GM12878 (cell line): Measurements from ENCODE around the gene NPAS3. TPM values are rescaled to one million over a fixed set of nuclear protein-coding genes. Genes with fewer than 3 reads are reported as not detected.

Experiments used
- ATAC-seq: fragments of 200-7000 bp; cut with Tn5 transposase; 3 replicates; pipeline ENCODE4 v1.9.1; 2020; ENCODE audit warnings: mild to moderate bottlenecking, moderate library complexity
- BruUV-seq: library from RNA; stranded (reverse); fragments of 400-500 nt; replicated peaks from 2 replicates; lab custom pipeline; 2021; lab: Mats Ljungman, UMichigan
- CTCF ChIA-PET: fragments of 300-600 bp; sonication (Branson Sonifier 250); formaldehyde crosslinking; extraction: SDS; loops from one replicate; lab custom pipeline; 2021; ENCODE audit warnings: inconsistent platforms; lab: Yijun Ruan, JAX
- POLR2A ChIA-PET: fragments of 350-600 bp; formaldehyde crosslinking; extraction: SDS; loops from one replicate; lab custom pipeline; 2021; ENCODE audit warnings: inconsistent platforms; lab: Charles Lee
- RAD21 ChIA-PET: fragments of 300-600 bp; sonication (Branson Sonifier 250); formaldehyde crosslinking; loops from one replicate; lab custom pipeline; 2023; ENCODE audit warnings: antibody characterized with exemption; ENCODE audit not compliant: unreplicated experiment; lab: Charles Lee
- SMC1A ChIA-PET: fragments of 300-600 bp; sonication (Branson Sonifier 250); formaldehyde crosslinking; loops from one replicate; lab custom pipeline; 2023; ENCODE audit not compliant: unreplicated experiment, uncharacterized antibody; lab: Charles Lee
- DNase-seq: peaks from one replicate; pipeline ENCODE4 v3.0.0-alpha.2; 2011; ENCODE audit warnings: low read depth, low spot score
- FAIRE-seq: peaks from 3 replicates; lab custom pipeline; 2011; peaks lifted over from hg19 to GRCh38; lab: Jason Lieb, UNC
- H2AFZ ChIP-seq: 2 replicates; pipeline ENCODE4 v1.6.0; 2011; ENCODE audit warnings: low read depth, low read length, control low read depth; ENCODE audit not compliant: control insufficient read depth
- H3K27ac ChIP-seq: 2 replicates; pipeline ENCODE4 v1.5.1; 2011; ENCODE audit warnings: control low read depth; ENCODE audit not compliant: control insufficient read depth, insufficient read depth
- H3K27me3 ChIP-seq, 2 experiments: replicated peaks in 1 of 2; 2 replicates each; pipeline versions ENCODE4 v1.6.0 to v1.6.1; 2011; ENCODE audit warnings: low read length in 1 of 2; ENCODE audit not compliant: control insufficient read depth in 2 of 2, insufficient read depth in 2 of 2
- H3K36me3 ChIP-seq, 2 experiments: 2 replicates each; pipeline ENCODE4 v1.5.1; 2011; ENCODE audit warnings: low read length in 1 of 2; ENCODE audit not compliant: control insufficient read depth in 2 of 2, insufficient read depth in 2 of 2
- H3K4me1 ChIP-seq: 2 replicates; pipeline ENCODE4 v1.6.1; 2011; ENCODE audit warnings: mild to moderate bottlenecking, low read length, moderate library complexity, mixed read lengths; ENCODE audit not compliant: control insufficient read depth, insufficient read depth
- H3K4me2 ChIP-seq: 2 replicates; pipeline ENCODE4 v1.6.0; 2011; ENCODE audit warnings: control low read depth; ENCODE audit not compliant: control insufficient read depth, insufficient read depth
- H3K4me3 ChIP-seq: fragments of 200-600 bp; sonication (generic); 2 replicates; pipeline ENCODE4 v1.5.1; 2016
- H3K79me2 ChIP-seq: 2 replicates; pipeline ENCODE4 v1.6.0; 2011; ENCODE audit warnings: low read length; ENCODE audit not compliant: control insufficient read depth, insufficient read depth
- H3K9ac ChIP-seq: 2 replicates; pipeline ENCODE4 v1.8.0; 2011; ENCODE audit warnings: low read length, control low read depth, mixed read lengths; ENCODE audit not compliant: control insufficient read depth, insufficient read depth
- H3K9me3 ChIP-seq: replicated peaks from 3 replicates; pipeline ENCODE4 v1.5.1; 2011; ENCODE audit warnings: mild to moderate bottlenecking, low read length; ENCODE audit not compliant: control insufficient read depth, insufficient read depth
- H4K20me1 ChIP-seq: 2 replicates; pipeline ENCODE4 v1.6.0; 2011; ENCODE audit not compliant: control insufficient read depth, insufficient read depth
- BCL11A ChIP-seq: IDR thresholded peaks from 2 replicates; pipeline ENCODE4 v1.6.1; 2011; ENCODE audit warnings: low read depth, low read length
- BMI1 ChIP-seq: fragments of 450-650 bp; IDR thresholded peaks from 2 replicates; pipeline ENCODE4 v1.6.1; 2016; ENCODE audit warnings: mild to moderate bottlenecking, moderate library complexity, borderline replicate concordance
- FOS ChIP-seq: IDR thresholded peaks from 3 replicates; pipeline ENCODE4 v1.6.1; 2011; ENCODE audit warnings: borderline replicate concordance; ENCODE audit not compliant: insufficient read length; ENCODE audit errors: extremely low read depth
- ZNF592 ChIP-seq: fragments of 450-650 bp; IDR thresholded peaks from 2 replicates; pipeline ENCODE4 v1.6.1; 2017; ENCODE audit warnings: mild to moderate bottlenecking, moderate library complexity
- ZSCAN29 ChIP-seq: fragments of 450-650 bp; IDR thresholded peaks from 2 replicates; pipeline ENCODE4 v1.6.1; 2017; ENCODE audit warnings: mild to moderate bottlenecking, moderate library complexity
- WGBS: methylation state at CpG from one replicate; pipeline ENCODE4 v1.1.6; 2016; ENCODE audit warnings: low lambda C conversion rate; ENCODE audit not compliant: insufficient replicate concordance, insufficient coverage; ENCODE audit errors: missing lambda C conversion rate; 5-methylcytosine and 5-hydroxymethylcytosine counted together
- in situ Hi-C: fragments of 300-500 bp; cut with MboI; formaldehyde crosslinking; loops from 9 replicates; pipeline ENCODE4 v1.14.3; 2018; ENCODE audit warnings: mixed read lengths
- intact Hi-C: fragments of 100-400 bp; cut with micrococcal nuclease; formaldehyde crosslinking; loops from one replicate; pipeline ENCODE4 v1.14.2; 2022; ENCODE audit not compliant: unreplicated experiment
- polyA plus RNA-seq, 11 experiments: library from polyadenylated mRNA; depleted of rRNA in 4 of 11; unstranded in 6 of 11; stranded (reverse) in 5 of 11; fragments of >200 nt; fragmentation: Nextera tagmentation in 4 of 11; fragmentation: Illumina TruSeq in 1 of 11; extraction: Ambion mirVana in 4 of 11; extraction: Trizol in 1 of 11; gene quantifications; 1 replicate in 1 of 11; 2 replicates in 10 of 11; pipeline versions ENCODE4 v1.2.1 to v1.2.3, GENCODE V29; 2011 to 2016; ENCODE audit warnings: inconsistent platforms in 2 of 11, missing spikeins in 2 of 11, low read depth in 1 of 11
- total RNA-seq, 4 experiments: library from RNA; depleted of rRNA in 3 of 4; stranded (reverse); fragments of >200 nt in 3 of 4; fragmentation: Illumina TruSeq in 1 of 4; extraction: Trizol in 1 of 4; gene quantifications; 2 replicates each; pipeline versions ENCODE4 v1.2.1 to v1.2.3, GENCODE V29; 2013 to 2021

NPAS3 gene
- total and polyA plus RNA-seq, 10 of the 15 experiments (the other 5 are each of a cell fraction or from before 2014, with no cell fraction given) = under 0.01 to 2.7 (median 0.03) TPM; not detected in 6

GRCh38 chr14:33561488-33562175 is 623.0 kb downstream of the NPAS3 start (continued):
- TF ChIP-seq FOS (no peak), BMI1 (no peak)

GRCh38 chr14:33563191-33563900 is 624.7 kb downstream of the NPAS3 start:
- ChIA-PET SMC1A (interaction anchor here (0.6 to 12.9 kb wide), 38 partner anchors 12 to 229 kb away, joined by 3 to 271 read pairs (median 5); no protein-coding TSS in a partner anchor), POLR2A (interaction anchor here (0.6 to 11.2 kb wide), 11 partner anchors 11 to 82 kb away, joined by 3 to 105 read pairs (median 29); no protein-coding TSS in a partner anchor), RAD21 (interaction anchor here (0.6 to 18.6 kb wide), 20 partner anchors 11 to 229 kb away, joined by 3 to 279 read pairs (median 10); no protein-coding TSS in a partner anchor), CTCF (interaction anchor here (0.9 to 7.0 kb wide), 20 partner anchors 12 to 163 kb away, joined by 3 to 50 read pairs (median 6); no protein-coding TSS in a partner anchor)
- H3K27ac ChIP-seq = no peak overlapping the region
- no peak overlapping the region for H3K4me2 ChIP-seq
- no peaks in the 10 kb centered on the region for H3K9me3 ChIP-seq
- intact Hi-C loops = no loop called here
- WGBS = 0% methylated on average over 2 of the region's 2 CpGs
- in situ Hi-C loops = no loop called here
- H3K4me1 ChIP-seq = no peaks in the 10 kb centered on the region
- H3K4me3 ChIP-seq = no peak overlapping the region
- no peaks in the 10 kb centered on the region for H3K36me3 ChIP-seq
- no peak for DNase-seq
- BruUV-seq = no TSS peak
- no peak for TF ChIP-seq BCL11A
- TF ChIP-seq ZNF592 = peak; percentile 56; the same call in 1 of the 2 replicates
- no peak for TF ChIP-seq ZSCAN29
- peaks cover 0 to 3% of the 10 kb centered on the region in 2 experiments; a peak in 1 of 4 replicates for H3K27me3 ChIP-seq
- no peak overlapping the region for H3K9ac ChIP-seq
- no peaks in the 10 kb centered on the region for H4K20me1 ChIP-seq
- FAIRE-seq = no peak
- H3K79me2 ChIP-seq = no peaks in the 10 kb centered on the region
- no peak overlapping the region for H2AFZ ChIP-seq
- peak; percentile 14; the same call in 2 of the 3 replicates for ATAC-seq
